Activated CD8-positive, alpha-beta memory T cell treated with anti-CD3 and anti-CD28 coated beads, Interleukin-2, amount 50 U/mL, for 4 hours (primary cell): Measurements from ENCODE around the gene NKAP.
"Not testable (repeated sequence)": the region's sequence is repeated elsewhere in the genome, so short reads cannot be mapped to it uniquely, and the experiment has no call there.

Source experiments
- DNase-seq: peaks from one replicate; pipeline ENCODE4 v3.0.0-alpha.2; 2020

The NKAP gene

DNA sequence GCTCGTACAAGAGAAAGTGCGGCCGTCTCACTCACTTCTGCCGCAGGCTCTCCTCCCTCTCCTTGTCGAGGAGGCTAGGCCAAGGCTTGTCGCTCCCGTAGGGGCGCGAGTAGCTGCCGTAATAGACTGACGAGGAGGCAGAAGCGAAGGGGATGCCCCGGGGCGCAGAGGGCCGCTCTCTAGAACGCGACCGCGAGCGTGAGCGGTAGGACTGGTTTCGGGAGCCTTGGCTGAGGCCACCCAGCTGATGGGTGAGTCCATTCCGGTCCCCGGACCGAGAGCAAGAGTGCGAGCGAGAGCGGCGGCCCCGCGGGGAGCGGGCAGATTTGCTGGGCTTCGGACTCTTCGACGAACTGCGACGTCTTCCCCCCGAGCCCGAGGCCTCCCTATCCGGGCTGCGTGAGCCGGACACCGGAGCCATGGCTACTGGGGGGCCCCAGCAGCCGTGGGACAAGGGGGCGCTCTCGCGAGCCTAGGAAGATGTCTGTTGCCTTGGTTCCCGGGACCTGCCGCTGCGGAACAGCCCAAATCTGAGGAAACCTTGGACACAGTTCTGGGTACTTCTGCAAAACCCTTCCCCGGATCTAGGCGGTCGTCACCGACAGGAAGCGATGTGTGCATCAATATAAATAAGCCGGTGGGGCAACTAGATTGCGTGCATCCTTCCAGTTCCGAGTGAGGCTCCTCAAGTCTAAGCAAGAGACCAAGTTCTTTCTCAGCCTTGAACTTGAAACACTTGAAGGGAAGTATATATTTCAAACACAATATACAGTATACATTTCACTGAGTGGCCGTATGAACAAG is at the start of gene NKAP:
NKAP (minus strand) TSS at position 567 of the 804 bp plus-strand sequence; CDS start at position 421, 146 bp downstream.
- DNase-seq = peak; percentile 69

DNA sequence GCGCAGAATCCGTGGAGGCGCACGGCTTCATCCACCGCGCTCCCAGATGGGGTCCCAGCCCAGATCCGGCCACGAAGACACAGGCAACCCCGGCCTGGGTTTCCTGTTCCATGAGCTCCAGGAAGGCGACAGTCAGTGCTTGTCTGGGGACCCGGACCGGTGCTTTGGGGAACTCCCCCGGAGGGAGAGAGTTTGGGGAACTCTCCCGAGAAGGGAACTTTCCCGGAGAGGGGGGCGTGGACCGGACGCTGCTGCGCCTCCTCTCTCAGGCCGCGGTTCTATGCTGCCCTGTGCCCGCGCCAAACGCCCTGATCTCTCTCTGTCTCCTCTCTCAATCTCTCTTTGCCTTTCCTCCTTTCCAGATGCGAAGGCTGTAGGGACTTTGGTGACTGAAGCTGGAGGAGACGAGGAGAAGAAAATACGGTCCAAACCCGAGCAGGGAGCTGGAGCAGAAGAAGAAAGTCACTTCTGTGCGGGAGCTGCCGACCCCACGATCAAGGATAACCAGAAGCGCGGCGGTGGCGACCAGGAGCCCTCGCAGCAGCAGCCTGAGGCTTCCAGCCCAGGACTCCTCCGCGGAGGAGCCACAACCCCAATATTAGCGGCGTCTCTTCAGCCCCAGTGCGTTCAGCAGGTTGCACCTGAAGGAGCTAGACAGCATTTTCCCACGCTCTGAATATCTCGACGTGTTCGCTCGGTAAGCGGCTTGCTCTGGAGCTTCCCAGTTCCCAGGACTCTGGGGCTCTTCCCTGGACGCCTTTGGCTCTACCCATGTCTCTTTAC is 47.6 kb upstream of the NKAP start:
- DNase-seq = no peak

GRCh38 chrX:119990556-119991004 is 47.0 kb upstream of the NKAP start:
- DNase-seq = no peak

- no peak for DNase-seq
These were observed 46.5 kb upstream of the NKAP start for GRCh38 chrX:119989905-119990555.

GRCh38 chrX:119986203-119986602 is 42.7 kb upstream of the NKAP start:
- no peak for DNase-seq

- no peak for DNase-seq
These were observed 41.1 kb upstream of the NKAP start for GRCh38 chrX:119984652-119985051.

GRCh38 chrX:119983494-119983893 is 39.9 kb upstream of the NKAP start:
- no peak for DNase-seq

DNA sequence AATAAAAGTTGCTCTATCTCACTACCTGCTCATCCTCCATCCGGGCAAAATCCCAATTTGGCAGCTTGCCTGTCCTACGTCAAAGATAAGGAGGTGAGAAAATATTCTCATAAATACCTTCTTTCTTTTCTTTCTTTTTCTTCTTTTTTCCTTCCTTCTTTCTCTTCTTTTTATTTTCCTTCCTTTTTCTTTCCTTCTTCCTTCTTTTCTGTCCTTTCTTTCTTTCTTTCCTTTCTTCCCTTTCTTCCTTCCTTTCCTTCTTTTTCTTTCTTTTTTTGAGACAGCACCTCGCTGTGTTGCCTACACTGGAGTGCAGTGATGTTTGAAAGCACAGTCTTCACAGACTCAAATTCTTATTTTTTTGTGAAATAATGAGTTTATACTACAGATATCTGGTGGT is 38.6 kb upstream of the NKAP start:
- DNase-seq = no peak

DNA sequence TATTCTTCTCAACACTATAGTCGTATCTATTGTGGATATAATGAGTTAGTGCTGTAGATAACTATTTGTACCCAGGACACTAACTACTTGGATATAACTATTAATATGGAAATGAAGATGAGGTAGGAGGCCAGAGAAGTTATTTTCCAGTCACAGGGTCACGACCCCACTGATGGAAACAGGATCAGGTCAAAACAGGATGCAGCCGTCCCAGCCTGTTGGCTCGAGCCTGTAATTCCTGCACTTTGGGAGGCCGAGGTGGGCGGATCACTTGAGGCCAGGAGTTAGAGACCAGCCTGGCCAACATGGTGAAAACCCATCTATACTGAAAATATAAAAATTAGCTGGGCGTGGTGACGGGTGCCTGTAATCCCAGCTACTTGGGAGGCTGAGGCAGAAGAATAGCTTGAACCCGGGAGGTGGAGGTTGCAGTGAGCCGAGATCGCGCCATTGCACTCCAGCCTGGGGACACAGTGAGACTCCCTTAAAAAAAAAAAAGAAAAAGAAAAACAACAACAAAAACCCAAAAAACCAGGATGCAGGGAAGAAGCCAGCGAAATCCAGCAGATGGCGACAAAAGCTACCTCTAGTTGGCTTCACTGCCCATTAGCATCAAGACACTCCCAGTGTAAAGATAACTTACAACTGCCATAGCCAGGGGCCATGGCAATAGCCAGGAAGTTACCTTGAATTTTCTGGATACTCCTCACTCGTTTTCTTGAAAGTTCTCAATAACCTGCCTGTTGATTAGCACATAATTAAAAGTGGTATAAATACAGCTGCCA is 37.9 kb upstream of the NKAP start:
- no peak for DNase-seq

DNA sequence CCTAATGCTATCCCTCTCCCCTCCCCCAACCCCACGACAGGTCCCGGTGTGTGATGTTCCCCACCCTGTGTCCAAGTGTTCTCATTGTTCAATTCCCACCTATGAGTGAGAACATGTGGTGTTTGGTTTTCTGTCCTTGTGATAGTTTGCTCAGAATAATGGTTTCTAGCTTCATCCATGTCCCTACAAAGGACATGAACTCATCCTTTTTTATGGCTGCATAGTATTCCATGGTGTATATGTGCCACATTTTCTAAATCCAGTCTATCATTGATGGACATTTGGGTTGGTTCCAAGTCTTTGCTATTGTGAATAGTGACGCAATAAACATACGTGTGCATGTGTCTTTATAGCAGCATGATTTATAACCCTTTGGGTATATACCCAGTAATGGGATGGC is 33.6 kb upstream of the NKAP start:
- DNase-seq = not testable (repeated sequence)

DNA sequence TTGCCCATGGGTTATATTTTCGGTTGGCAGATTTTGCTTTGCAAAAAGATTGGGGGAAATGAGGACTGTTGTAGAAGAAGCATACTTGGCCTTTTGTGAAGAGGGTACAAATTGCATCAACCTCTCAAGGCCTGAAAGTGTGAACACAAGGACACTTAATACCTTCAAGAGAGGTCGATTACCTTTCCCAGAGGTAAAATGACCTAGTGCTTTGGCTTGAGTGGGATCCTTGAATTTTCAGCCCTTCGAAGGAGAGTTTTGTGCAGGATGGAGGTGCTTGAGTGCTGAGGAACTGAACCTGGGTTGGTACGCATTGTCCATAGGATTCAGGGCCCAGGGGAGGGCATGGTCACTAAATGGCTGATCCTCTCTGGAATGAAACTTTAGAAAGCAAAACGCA is 27.6 kb upstream of the NKAP start:
- DNase-seq = no peak

- DNase-seq = no peak
These were observed 27.0 kb upstream of the NKAP start for GRCh38 chrX:119970574-119970973.

GRCh38 chrX:119966837-119967236 is 23.3 kb upstream of the NKAP start:
- not testable (repeated sequence) for DNase-seq

DNA sequence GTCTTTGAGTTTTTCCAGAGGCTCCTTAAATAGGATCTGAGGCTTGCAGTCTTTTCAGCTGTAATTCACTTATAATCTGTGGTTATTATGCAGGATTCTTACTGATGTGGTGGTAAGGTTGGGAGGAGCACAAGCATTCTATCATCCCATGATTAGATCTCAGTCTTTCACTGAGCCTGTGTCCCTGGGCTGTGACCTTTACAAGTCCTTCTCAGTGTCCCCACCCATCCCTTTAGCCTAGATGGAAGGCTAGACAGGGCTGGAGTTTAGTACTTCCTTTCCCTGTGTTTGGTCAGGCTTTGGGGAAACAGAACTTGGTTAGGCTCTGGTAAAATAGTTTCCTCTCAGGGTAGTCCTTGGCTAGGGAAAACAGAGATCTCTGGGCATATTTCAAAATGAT is 17.1 kb upstream of the NKAP start:
- no peak for DNase-seq

GRCh38 chrX:119955807-119956570 is 12.4 kb upstream of the NKAP start:
- DNase-seq = peak; percentile 53

DNA sequence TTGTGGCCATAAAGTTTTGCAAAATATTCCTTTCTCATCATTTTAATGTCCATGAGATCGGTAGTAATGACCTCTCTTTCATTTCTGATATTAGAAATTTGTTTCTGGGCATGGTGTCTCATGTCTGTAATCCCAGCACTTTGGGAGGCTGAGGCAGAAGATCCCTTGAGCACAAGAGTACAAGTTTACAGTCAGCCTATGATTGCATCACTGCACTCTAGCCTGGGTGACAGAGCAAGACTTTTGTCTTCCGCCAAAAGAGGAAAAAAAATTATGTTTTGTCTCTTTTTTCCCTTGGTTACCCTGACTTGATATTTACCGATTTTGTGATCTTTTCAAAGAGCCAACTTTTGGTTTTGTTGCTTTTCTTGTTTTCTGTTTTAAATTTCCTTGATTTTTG is 10.8 kb upstream of the NKAP start:
- DNase-seq = no peak

GRCh38 chrX:119948381-119948780 is 4.8 kb upstream of the NKAP start:
- DNase-seq = no peak

DNA sequence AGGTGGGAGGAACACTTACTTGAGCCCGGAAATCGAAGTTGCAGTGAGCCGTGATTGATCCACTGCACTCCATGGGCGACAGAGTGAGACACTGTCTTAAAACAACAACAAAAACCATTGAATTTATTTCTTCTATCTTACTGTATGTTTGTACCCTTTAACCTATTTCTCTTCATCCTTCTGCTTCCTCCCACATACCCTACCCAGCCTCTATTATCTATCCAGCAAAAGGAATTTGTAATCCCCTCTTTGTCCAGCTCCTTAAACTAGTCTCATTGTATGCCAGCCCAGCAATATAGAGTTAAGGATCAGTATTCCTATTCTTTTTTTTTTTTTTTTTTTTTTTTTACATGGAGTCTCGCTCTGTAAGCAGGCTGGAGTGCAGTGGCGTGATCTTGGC is 1.9 kb upstream of the NKAP start:
- no peak for DNase-seq

DNA sequence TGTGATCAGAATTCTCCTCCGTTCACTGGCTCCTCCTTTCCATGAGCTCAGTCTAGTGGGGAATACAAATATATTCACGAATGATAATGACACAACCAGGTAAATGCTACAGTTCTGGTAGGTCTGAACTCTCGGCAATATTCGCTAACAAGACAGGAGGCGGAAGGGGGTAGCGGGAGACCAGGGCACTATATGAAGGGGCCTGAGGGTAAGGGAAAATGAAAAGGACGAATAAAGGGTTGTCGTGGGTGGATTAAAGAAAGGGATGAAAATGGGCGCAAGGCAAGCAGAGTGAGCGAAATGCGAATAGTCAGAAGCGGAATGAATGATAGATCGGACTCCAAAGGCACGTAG is 743 bp downstream of the NKAP start:
- no peak for DNase-seq

- no peak for DNase-seq
These were observed 1.3 kb downstream of the NKAP start for GRCh38 chrX:119942173-119942819.

GRCh38 chrX:119941336-119941735 is 2.2 kb downstream of the NKAP start:
- no peak for DNase-seq
